ENCODE measurements around the gene FST.

DNA sequence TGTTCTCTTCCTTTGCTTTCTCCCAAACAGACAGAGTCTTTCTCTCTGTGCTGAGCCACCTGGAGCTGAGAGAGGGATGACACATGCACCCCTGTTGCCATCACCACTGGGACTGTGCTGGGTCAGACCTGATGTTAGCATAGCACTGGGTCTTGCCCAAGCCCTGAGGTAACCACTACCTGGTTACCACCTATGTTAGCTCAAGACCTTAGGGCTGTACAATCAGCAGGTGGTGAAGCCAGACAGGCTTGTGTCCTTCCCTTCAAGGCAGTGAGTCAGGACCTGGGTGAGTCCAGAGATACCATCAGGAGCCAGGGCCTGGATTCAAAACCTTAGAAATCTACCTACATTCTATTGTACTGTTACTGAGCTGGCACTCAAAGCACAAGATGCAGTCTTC is 32.1 kb downstream of the FST start:
- TF ChIP-seq, protein P1, sequence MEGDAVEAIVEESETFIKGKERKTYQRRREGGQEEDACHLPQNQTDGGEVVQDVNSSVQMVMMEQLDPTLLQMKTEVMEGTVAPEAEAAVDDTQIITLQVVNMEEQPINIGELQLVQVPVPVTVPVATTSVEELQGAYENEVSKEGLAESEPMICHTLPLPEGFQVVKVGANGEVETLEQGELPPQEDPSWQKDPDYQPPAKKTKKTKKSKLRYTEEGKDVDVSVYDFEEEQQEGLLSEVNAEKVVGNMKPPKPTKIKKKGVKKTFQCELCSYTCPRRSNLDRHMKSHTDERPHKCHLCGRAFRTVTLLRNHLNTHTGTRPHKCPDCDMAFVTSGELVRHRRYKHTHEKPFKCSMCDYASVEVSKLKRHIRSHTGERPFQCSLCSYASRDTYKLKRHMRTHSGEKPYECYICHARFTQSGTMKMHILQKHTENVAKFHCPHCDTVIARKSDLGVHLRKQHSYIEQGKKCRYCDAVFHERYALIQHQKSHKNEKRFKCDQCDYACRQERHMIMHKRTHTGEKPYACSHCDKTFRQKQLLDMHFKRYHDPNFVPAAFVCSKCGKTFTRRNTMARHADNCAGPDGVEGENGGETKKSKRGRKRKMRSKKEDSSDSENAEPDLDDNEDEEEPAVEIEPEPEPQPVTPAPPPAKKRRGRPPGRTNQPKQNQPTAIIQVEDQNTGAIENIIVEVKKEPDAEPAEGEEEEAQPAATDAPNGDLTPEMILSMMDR (IDR thresholded peaks at IDR 0.05), result no peak
- no peak for TF ChIP-seq ZFX (IDR thresholded peaks at IDR 0.05; ENCODE audit: borderline replicate concordance)

Measured in 22Rv1 (cell line).